ENCODE data around the gene NDUFAF7. TPM values are rescaled to one million over a fixed set of nuclear protein-coding genes. Genes with fewer than 3 reads are reported as not detected.
"Not testable (repeated sequence)": the region's sequence is repeated elsewhere in the genome, so short reads cannot be mapped to it uniquely, and the experiment has no call there.

NDUFAF7 gene
- polyA plus RNA-seq, 4 donors, result 20.5 to 30.2 (median 28.6) TPM

DNA sequence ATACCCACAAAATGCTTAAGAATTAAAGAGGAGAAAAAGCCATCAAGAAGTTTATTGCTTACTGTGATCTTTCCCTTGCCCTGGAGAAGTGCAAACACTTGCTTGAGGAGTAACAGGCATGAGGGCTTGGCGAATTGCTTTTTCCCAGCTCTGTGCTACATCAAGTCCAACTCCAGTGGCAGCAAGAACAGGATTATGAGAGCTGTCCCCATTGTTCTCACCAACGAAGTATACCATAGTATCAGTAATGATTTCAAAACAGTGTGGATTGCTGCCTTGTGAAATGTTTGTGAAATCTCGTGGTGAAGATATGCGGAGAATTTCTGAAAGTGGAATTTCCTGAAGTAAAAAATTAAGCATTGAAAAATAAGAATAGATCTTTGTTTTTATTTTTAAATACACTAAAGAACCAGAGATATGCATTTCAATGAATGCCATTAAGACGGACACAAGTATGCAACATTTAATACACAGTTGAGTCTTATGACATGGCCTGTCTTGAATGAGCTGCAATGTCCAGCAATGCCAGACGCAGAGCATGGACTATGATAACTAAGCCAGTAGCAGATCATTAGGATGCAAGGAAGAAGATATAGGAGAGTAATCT, 43.0 kb downstream of the NDUFAF7 start:
- no peak for DNase-seq (ENCODE audit: low read depth in 4 of 4, low spot score in 3 of 4)

DNA sequence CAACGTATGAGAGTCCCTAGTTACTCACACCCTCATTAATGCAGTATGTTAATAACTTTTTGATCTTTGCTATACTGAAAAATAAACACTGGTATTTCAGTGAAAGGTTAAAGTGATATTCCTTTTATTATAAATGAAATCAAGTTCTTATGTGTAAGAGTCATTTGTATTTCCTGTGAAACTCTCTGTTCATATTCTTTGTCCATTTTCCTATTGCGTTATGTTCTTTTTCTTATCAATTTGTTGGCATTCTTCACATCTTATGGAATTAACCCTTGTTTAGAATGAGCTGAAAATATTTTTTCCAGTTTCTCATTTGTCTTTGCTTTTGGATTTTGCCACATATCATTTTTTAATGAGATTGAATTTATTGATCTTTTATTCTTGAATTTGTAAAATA, 44.8 kb downstream of the NDUFAF7 start:
- no peak for DNase-seq (ENCODE audit: low read depth in 4 of 4, low spot score in 3 of 4)

DNA sequence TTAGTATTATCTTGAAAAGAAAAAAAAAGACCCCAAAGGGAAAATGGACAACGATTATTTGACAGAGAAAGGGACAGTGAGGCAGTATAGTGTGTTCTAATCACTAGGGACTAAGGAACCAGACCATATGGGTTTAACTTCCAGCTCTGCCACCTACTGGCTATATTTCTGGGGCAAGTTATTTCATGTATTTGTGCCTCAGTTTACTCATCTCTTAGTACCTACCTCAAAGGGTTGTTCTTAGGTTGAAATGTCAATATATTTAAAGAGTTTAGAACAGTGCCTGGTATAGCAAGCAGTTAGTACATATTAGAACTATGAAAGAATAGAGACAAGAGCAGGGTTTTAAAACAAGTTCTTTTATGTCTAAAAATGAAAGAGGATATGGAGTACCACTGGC, 50.5 kb downstream of the NDUFAF7 start:
- DNase-seq (ENCODE audit: low read depth in 4 of 4, low spot score in 3 of 4), result no peak

DNA sequence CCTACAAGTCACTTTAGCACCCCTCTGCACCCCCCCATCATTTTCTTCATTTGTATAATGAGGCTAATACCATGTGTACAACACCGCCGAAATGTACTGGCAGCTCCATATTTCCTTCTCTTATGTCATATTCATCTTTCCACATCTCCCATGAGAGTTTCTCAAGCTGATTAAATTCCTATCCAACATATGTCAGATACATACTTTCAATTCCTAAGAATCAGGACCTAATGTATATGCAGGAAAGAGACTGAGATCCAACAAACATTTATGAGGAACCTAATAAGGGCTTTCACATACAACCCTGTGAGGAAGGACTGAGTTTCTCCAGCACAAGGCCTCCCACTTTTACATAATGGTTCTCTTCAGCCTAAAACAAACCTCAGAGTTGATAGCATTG, 51.3 kb downstream of the NDUFAF7 start:
- no peak for DNase-seq (ENCODE audit: low read depth in 4 of 4, low spot score in 3 of 4)

DNA sequence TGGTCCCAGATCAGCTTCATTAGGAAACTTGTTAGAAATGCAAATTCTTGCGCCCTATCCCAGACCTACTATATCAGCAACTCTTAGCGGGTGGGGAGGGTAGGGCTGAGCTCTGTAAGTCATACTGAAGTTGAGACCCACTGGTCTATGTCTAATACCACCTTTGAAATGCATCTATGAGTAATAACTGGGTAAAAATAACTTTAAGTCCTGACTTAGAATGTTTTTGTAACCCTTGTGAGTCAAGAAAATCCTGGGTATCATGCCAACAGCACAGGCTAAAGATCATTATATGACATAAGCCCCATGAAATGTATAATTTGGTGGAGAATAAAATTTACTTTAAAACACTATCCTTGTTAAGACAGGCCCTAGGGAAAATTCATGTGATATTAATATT, 51.7 kb downstream of the NDUFAF7 start:
- no peak for DNase-seq (ENCODE audit: low read depth in 4 of 4, low spot score in 3 of 4)

DNA sequence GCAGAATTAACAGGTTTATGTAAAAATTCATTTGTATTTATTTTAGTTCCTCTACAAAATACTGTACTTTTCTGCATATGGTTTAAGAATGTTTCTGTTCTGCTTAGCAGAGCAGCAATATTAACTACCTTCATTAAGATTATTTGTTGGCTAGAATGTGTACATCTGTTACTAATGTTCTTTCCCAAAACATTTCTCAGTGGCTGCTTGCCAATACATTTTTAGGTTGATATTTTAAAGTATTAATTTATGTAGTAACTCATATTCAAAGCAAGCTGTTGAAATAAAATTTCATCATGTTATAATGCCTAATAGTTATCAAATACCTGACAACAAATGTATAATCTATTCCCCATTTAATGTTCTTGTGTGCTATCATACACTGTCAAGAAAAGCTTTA, 52.9 kb downstream of the NDUFAF7 start:
- no peak for DNase-seq (ENCODE audit: low read depth in 4 of 4, low spot score in 3 of 4)

DNA sequence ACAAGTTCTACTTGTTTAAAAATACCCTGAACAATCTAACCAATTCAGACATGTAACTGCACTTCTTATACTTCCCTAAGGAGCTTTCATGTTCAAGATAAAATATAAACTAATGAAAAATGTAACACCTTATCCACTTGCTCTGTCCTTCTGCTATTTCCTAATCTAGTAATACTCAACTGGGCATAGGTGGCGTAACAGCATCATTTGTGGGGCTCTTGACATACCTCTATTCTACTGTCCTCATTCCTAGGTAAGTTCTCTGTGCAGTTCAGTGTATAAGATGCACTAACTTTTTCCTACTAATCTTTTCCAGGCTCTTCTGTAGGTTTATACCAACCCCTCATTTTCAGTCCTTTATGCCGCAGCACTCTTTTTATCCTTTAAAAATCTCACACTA, 56.5 kb downstream of the NDUFAF7 start:
- DNase-seq (ENCODE audit: low read depth in 4 of 4, low spot score in 3 of 4), result no peak

DNA sequence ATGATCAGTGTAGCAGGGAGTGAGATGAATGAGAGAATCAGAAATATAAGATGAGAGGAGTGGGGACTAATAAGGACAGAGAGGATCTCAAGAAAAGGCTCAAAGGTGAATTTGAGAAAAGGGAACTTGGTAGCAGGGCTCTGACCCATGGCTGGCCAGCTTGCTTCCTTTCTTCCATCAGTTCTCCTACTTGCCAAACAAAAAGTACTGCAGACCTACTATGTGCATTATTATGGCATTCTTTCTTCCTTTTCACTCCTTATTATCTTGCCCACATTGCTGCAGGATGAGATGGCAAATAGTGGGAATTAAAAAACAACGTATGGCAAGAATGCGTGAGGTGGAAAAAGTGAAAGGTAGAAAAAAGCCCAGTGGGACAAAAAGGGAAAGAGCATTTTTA, 60.2 kb downstream of the NDUFAF7 start:
- DNase-seq (ENCODE audit: low read depth in 4 of 4, low spot score in 3 of 4), result no peak

DNA sequence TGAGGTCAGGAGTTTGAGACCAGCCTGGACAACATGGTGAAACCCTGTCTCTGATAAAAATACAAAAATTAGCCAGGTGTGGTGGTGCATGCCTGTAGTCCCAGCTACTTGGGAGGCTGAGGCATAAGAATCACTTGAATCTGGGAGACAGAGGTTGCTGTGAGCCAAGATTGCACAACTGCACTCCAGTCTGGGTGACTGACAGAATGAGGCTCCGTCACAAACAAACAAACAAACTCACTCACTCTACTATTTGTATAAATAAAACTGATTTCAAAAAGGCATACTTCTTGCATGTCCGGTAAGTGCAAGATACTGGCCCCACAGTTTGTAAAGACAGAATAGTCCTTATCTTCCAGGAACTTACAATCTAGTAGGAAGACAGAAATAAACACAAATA, 63.4 kb downstream of the NDUFAF7 start:
- not testable (repeated sequence) for DNase-seq (ENCODE audit: low read depth in 4 of 4, low spot score in 3 of 4)

DNA sequence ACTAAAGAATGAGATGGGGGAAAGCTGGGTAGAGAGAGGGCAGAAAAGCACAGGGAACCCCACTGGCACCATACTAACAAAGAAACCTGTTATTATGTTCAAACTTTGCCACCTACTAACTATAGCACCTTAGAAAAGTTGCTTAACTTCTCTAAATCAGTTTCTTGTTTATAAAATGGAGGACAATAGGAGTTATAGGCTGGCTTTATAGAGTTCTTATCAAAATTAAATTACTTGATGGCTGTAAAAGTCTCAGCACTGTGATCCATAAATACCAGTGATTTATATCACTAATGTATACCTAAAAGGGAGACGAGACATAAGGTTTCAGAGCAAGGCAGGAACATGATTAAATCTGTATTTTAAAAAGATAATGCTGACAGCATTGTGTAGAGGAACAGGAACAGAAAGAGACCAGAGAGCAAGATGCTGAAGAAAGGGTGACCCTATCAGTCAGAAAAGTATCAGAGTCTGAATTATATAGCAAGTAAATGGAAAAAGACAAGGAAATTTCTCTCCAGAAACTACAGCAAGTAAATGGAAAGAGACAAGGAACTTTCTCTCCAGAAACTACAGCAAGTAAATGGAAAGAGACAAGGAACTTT, 64.1 kb downstream of the NDUFAF7 start:
- DNase-seq (ENCODE audit: low read depth in 4 of 4, low spot score in 3 of 4), result no peak

DNA sequence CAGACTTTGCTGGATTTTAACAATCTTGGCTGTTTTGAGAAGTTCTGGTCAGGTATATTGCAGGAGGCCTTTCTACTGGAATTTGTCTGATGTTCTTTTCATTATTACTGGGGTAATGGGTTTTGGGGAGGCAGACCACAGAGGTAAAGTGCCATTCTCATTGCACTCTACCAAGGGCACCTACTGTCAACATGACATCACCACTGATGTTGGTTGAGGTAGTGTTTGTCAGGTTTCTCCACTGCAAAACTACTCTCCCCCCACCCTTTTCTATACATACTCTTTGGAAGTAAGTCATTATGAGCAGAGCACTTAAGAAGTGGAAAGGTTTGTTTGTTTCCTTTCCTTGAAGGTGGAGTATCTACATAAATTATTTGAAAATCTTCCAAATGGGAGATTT, 66.2 kb downstream of the NDUFAF7 start:
- DNase-seq (ENCODE audit: low read depth in 4 of 4, low spot score in 3 of 4), result no peak

Other genes starting within 250 kb of the NDUFAF7 start
- 10 to 100 TPM; 19.6 to 24.9 (median 23.3) TPM for gene HEATR5B, start 147.3 kb upstream of the NDUFAF7 start, polyA plus RNA-seq (ENCODE audit: insufficient read length in 4 of 4)
- 10 to 100 TPM; 10.6 to 12.1 (median 11.3) TPM for gene GPATCH11, start 147.1 kb upstream of the NDUFAF7 start, polyA plus RNA-seq (ENCODE audit: insufficient read length in 4 of 4)
- 10 to 100 TPM; 33.1 to 40.7 (median 38.5) TPM for gene EIF2AK2, start 74.7 kb upstream of the NDUFAF7 start, polyA plus RNA-seq (ENCODE audit: insufficient read length in 4 of 4)
- not detected for gene SULT6B1, start 43.0 kb upstream of the NDUFAF7 start, polyA plus RNA-seq (ENCODE audit: insufficient read length in 4 of 4)
- gene CEBPZOS, start 35.2 kb upstream of the NDUFAF7 start, polyA plus RNA-seq (ENCODE audit: insufficient read length in 4 of 4), result 10 to 100 TPM; 46.3 to 60.3 (median 59.8) TPM
- 10 to 100 TPM; 49.3 to 88.1 (median 79.8) TPM for gene CEBPZ, start 62 bp upstream of the NDUFAF7 start, polyA plus RNA-seq (ENCODE audit: insufficient read length in 4 of 4)
- 10 to 100 TPM; 52.2 to 70.5 (median 56.9) TPM for gene PRKD3, start 93.2 kb downstream of the NDUFAF7 start, polyA plus RNA-seq (ENCODE audit: insufficient read length in 4 of 4)
- 10 to 100 TPM in 3 of 4 donors, 1 to 10 TPM in 1; 7.5 to 18.9 (median 13.8) TPM for gene QPCT, start 113.0 kb downstream of the NDUFAF7 start, polyA plus RNA-seq (ENCODE audit: insufficient read length in 4 of 4)